HG02798 (cell line): Measurements from ENCODE around the gene LHFPL6.

Source experiments
- ATAC-seq: cut with Tn5 transposase; IDR thresholded peaks from one replicate; pipeline ENCODE4 v1.9.1; 2021; ENCODE audit warnings: mild to moderate bottlenecking; ENCODE audit not compliant: unreplicated experiment, poor library complexity

Gene LHFPL6

GRCh38 chr13:39401756-39402155, 201.2 kb downstream of the LHFPL6 start:
- no peak for ATAC-seq

- no peak for ATAC-seq
These were observed 201.8 kb downstream of the LHFPL6 start for GRCh38 chr13:39401046-39401705.

- no peak for ATAC-seq
These were observed 203.9 kb downstream of the LHFPL6 start for GRCh38 chr13:39399102-39399501.

GRCh38 chr13:39397896-39398265, 205.1 kb downstream of the LHFPL6 start:
- no peak for ATAC-seq

- ATAC-seq = no peak
These were observed 205.6 kb downstream of the LHFPL6 start for GRCh38 chr13:39397226-39397895.

GRCh38 chr13:39394796-39395678, 208.0 kb downstream of the LHFPL6 start:
- no peak for ATAC-seq

- no peak for ATAC-seq
These were observed 211.2 kb downstream of the LHFPL6 start for GRCh38 chr13:39391761-39392160.

GRCh38 chr13:39389013-39389412, 214.0 kb downstream of the LHFPL6 start:
- no peak for ATAC-seq

GRCh38 chr13:39385621-39386231, 217.3 kb downstream of the LHFPL6 start:
- ATAC-seq = no peak

- ATAC-seq = no peak
These were observed 217.8 kb downstream of the LHFPL6 start for GRCh38 chr13:39385154-39385553.

GRCh38 chr13:39381456-39381855, 221.5 kb downstream of the LHFPL6 start:
- ATAC-seq = no peak

- ATAC-seq = no peak
These were observed 223.0 kb downstream of the LHFPL6 start for GRCh38 chr13:39379667-39380655.

- peak; percentile 96 for ATAC-seq
These were observed 223.9 kb downstream of the LHFPL6 start for GRCh38 chr13:39379118-39379517.

- ATAC-seq = no peak
These were observed 224.7 kb downstream of the LHFPL6 start for GRCh38 chr13:39378306-39378705.

- ATAC-seq = no peak
These were observed 225.3 kb downstream of the LHFPL6 start for GRCh38 chr13:39377699-39378098.

GRCh38 chr13:39376076-39376475, 226.9 kb downstream of the LHFPL6 start:
- ATAC-seq = no peak

GRCh38 chr13:39375601-39376000, 227.4 kb downstream of the LHFPL6 start:
- no peak for ATAC-seq

GRCh38 chr13:39374741-39375189, 228.2 kb downstream of the LHFPL6 start:
- ATAC-seq = no peak

- no peak for ATAC-seq
These were observed 229.8 kb downstream of the LHFPL6 start for GRCh38 chr13:39373145-39373544.
